Mesendoderm (in vitro differentiated cells): ENCODE measurements around the gene ZNF581.

ENCODE experiments used
- DNase-seq: peaks from one replicate; pipeline ENCODE4 v3.0.0; 2013
- H2AK5ac ChIP-seq: 2 replicates; pipeline ENCODE4 v1.6.1; 2013; ENCODE audit warnings: low read length, inconsistent platforms
- H2BK120ac ChIP-seq: 2 replicates; pipeline ENCODE4 v1.6.1; 2013; ENCODE audit warnings: low read depth, mild to moderate bottlenecking, low read length, moderate library complexity, mixed read lengths
- H2BK15ac ChIP-seq: replicated peaks from 2 replicates; pipeline ENCODE4 v1.6.1; 2013; ENCODE audit warnings: low read depth, mild to moderate bottlenecking, moderate library complexity
- H2BK5ac ChIP-seq: 2 replicates; pipeline ENCODE4 v1.6.1; 2013; ENCODE audit warnings: low read length, inconsistent platforms
- H3K18ac ChIP-seq: 2 replicates; pipeline ENCODE4 v1.6.1; 2013; ENCODE audit warnings: mild to moderate bottlenecking, low read length, mixed read lengths
- H3K23ac ChIP-seq: one replicate; pipeline ENCODE4 v1.6.1; 2013; ENCODE audit warnings: low read length
- H3K27ac ChIP-seq: 2 replicates; pipeline ENCODE4 v1.5.1; 2013; ENCODE audit warnings: low read depth, mild to moderate bottlenecking, inconsistent platforms, low read length, moderate library complexity
- H3K27me3 ChIP-seq: 2 replicates; pipeline ENCODE4 v1.6.1; 2013; ENCODE audit warnings: low read length, control low read depth, mild to moderate bottlenecking, inconsistent platforms; ENCODE audit not compliant: insufficient read depth, poor library complexity
- H3K36me3 ChIP-seq: 2 replicates; pipeline ENCODE4 v1.6.1; 2013; ENCODE audit warnings: low read length, inconsistent platforms; ENCODE audit not compliant: control insufficient read depth, insufficient read depth
- H3K4ac ChIP-seq: one replicate; pipeline ENCODE4 v1.6.1; 2013; ENCODE audit warnings: low read depth, mild to moderate bottlenecking, low read length, moderate library complexity
- H3K4me1 ChIP-seq: 2 replicates; pipeline ENCODE4 v1.6.1; 2013; ENCODE audit warnings: low read depth, low read length, inconsistent platforms; ENCODE audit not compliant: control insufficient read depth
- H3K4me2 ChIP-seq: 2 replicates; pipeline ENCODE4 v1.6.1; 2013; ENCODE audit warnings: low read length
- H3K4me3 ChIP-seq: 2 replicates; pipeline ENCODE4 v1.5.1; 2013; ENCODE audit warnings: mild to moderate bottlenecking, low read length
- H3K56ac ChIP-seq: one replicate; pipeline ENCODE4 v1.6.1; 2013; ENCODE audit warnings: low read length
- H3K79me1 ChIP-seq: 2 replicates; pipeline ENCODE4 v1.6.1; 2013; ENCODE audit warnings: low read length, inconsistent platforms
- H3K79me2 ChIP-seq: 2 replicates; pipeline ENCODE4 v1.6.1; 2013; ENCODE audit warnings: mild to moderate bottlenecking, low read length; ENCODE audit not compliant: control insufficient read depth, insufficient read depth
- H3K9ac ChIP-seq: 2 replicates; pipeline ENCODE4 v1.6.1; 2013; ENCODE audit warnings: low read length, inconsistent platforms
- H4K5ac ChIP-seq: one replicate; pipeline ENCODE4 v1.6.1; 2013; ENCODE audit warnings: low read length
- H4K8ac ChIP-seq: one replicate; pipeline ENCODE4 v1.6.1; 2013; ENCODE audit warnings: low read depth, mild to moderate bottlenecking, control low read depth, low read length, moderate library complexity
- WGBS: extraction: QIAGEN DNeasy Blood & Tissue Kit; methylation state at CpG from one replicate; pipeline ENCODE4 v1.1.7; 2013; ENCODE audit warnings: low lambda C conversion rate, missing lambda C conversion rate; ENCODE audit not compliant: insufficient coverage; ENCODE audit errors: extremely low coverage; 5-methylcytosine and 5-hydroxymethylcytosine counted together

ZNF581 gene

GRCh38 chr19:55691561-55692481, 48.4 kb downstream of the ZNF581 start:
- Histone ChIP-seq H2BK15ac (no peak overlapping the region), H4K5ac (no peak overlapping the region), H3K9ac (no peak overlapping the region), H4K8ac (no peak overlapping the region), H3K4me1 (no peaks in the 10 kb centered on the region), H3K18ac (no peak overlapping the region), H3K36me3 (peaks cover 7% of the 10 kb centered on the region), H3K79me1 (no peaks in the 10 kb centered on the region), H2BK5ac (no peak overlapping the region), H3K79me2 (no peaks in the 10 kb centered on the region), H3K23ac (no peak overlapping the region), H2BK120ac (no peak overlapping the region), H3K4ac (no peak overlapping the region), H3K27ac (no peak overlapping the region), H3K56ac (no peak overlapping the region), H3K27me3 (no peaks in the 10 kb centered on the region), H2AK5ac (no peak overlapping the region), H3K4me2 (no peak overlapping the region), H3K4me3 (no peak overlapping the region)
- no CpG with 5 or more reads among the region's 31 CpGs for WGBS
- DNase-seq, result no peak

GRCh38 chr19:55692681-55693081, 49.2 kb downstream of the ZNF581 start:
- no peak overlapping the region for H3K27ac ChIP-seq
- H3K23ac ChIP-seq, result no peak overlapping the region
- H3K79me2 ChIP-seq, result no peaks in the 10 kb centered on the region
- H4K5ac ChIP-seq, result no peak overlapping the region
- no peak overlapping the region for H2BK15ac ChIP-seq
- H3K4me2 ChIP-seq, result no peak overlapping the region
- H3K27me3 ChIP-seq, result no peaks in the 10 kb centered on the region
- no peak overlapping the region for H3K18ac ChIP-seq
- no peaks in the 10 kb centered on the region for H3K4me1 ChIP-seq
- no peaks in the 10 kb centered on the region for H3K79me1 ChIP-seq
- no peak overlapping the region for H3K4ac ChIP-seq
- H3K9ac ChIP-seq, result no peak overlapping the region
- no peak overlapping the region for H3K56ac ChIP-seq
- no peak overlapping the region for H2BK5ac ChIP-seq
- H3K36me3 ChIP-seq, result peaks cover 7% of the 10 kb centered on the region
- H4K8ac ChIP-seq, result no peak overlapping the region
- no peak for DNase-seq
- WGBS, result no CpG with 5 or more reads among the region's 19 CpGs
- no peak overlapping the region for H2AK5ac ChIP-seq
- H3K4me3 ChIP-seq, result no peak overlapping the region
- H2BK120ac ChIP-seq, result no peak overlapping the region

GRCh38 chr19:55693336-55693974, 50.0 kb downstream of the ZNF581 start:
- no peak overlapping the region for H3K4me2 ChIP-seq
- peaks cover 7% of the 10 kb centered on the region for H3K36me3 ChIP-seq
- no peak overlapping the region for H3K27ac ChIP-seq
- H3K4me1 ChIP-seq, result no peaks in the 10 kb centered on the region
- no peak overlapping the region for H2BK120ac ChIP-seq
- no peak overlapping the region for H2BK15ac ChIP-seq
- no peak overlapping the region for H3K4ac ChIP-seq
- H3K9ac ChIP-seq, result no peak overlapping the region
- H2BK5ac ChIP-seq, result no peak overlapping the region
- no peak overlapping the region for H3K18ac ChIP-seq
- no peaks in the 10 kb centered on the region for H3K79me1 ChIP-seq
- no peaks in the 10 kb centered on the region for H3K79me2 ChIP-seq
- no CpG with 5 or more reads among the region's 20 CpGs for WGBS
- no peak overlapping the region for H2AK5ac ChIP-seq
- no peak overlapping the region for H3K56ac ChIP-seq
- H3K4me3 ChIP-seq, result no peak overlapping the region
- no peaks in the 10 kb centered on the region for H3K27me3 ChIP-seq
- no peak for DNase-seq
- no peak overlapping the region for H4K8ac ChIP-seq
- H3K23ac ChIP-seq, result no peak overlapping the region
- no peak overlapping the region for H4K5ac ChIP-seq

- Histone ChIP-seq H3K4ac (no peak overlapping the region), H4K5ac (no peak overlapping the region), H3K4me1 (no peaks in the 10 kb centered on the region), H3K56ac (no peak overlapping the region), H4K8ac (no peak overlapping the region), H3K27me3 (no peaks in the 10 kb centered on the region), H3K4me2 (no peak overlapping the region), H3K18ac (no peak overlapping the region), H2BK5ac (no peak overlapping the region), H3K23ac (no peak overlapping the region), H2BK15ac (no peak overlapping the region), H3K27ac (no peak overlapping the region), H3K9ac (no peak overlapping the region), H3K79me1 (no peaks in the 10 kb centered on the region), H3K36me3 (peaks cover 7% of the 10 kb centered on the region), H2BK120ac (no peak overlapping the region), H3K79me2 (no peaks in the 10 kb centered on the region), H3K4me3 (no peak overlapping the region), H2AK5ac (no peak overlapping the region)
- WGBS, result no CpG with 5 or more reads among the region's 15 CpGs
- DNase-seq, result no peak
These were observed 50.8 kb downstream of the ZNF581 start for GRCh38 chr19:55694241-55694655.

GRCh38 chr19:55694656-55695491, 51.4 kb downstream of the ZNF581 start:
- no peak overlapping the region for H3K23ac ChIP-seq
- H3K4me3 ChIP-seq, result no peak overlapping the region
- H3K4me2 ChIP-seq, result no peak overlapping the region
- no peak overlapping the region for H2BK15ac ChIP-seq
- DNase-seq, result no peak
- H4K5ac ChIP-seq, result no peak overlapping the region
- H3K79me1 ChIP-seq, result no peaks in the 10 kb centered on the region
- H3K36me3 ChIP-seq, result peaks cover 7% of the 10 kb centered on the region
- no peaks in the 10 kb centered on the region for H3K4me1 ChIP-seq
- no peak overlapping the region for H3K4ac ChIP-seq
- H3K9ac ChIP-seq, result no peak overlapping the region
- no peak overlapping the region for H4K8ac ChIP-seq
- H2AK5ac ChIP-seq, result no peak overlapping the region
- H2BK5ac ChIP-seq, result no peak overlapping the region
- H3K79me2 ChIP-seq, result no peaks in the 10 kb centered on the region
- H2BK120ac ChIP-seq, result no peak overlapping the region
- no CpG with 5 or more reads among the region's 37 CpGs for WGBS
- no peaks in the 10 kb centered on the region for H3K27me3 ChIP-seq
- no peak overlapping the region for H3K18ac ChIP-seq
- no peak overlapping the region for H3K27ac ChIP-seq
- no peak overlapping the region for H3K56ac ChIP-seq
